Chondrocyte (in vitro differentiated cells): ENCODE data around the gene PML. TPM values are rescaled to one million over a fixed set of nuclear protein-coding genes. Genes with fewer than 3 reads are reported as not detected.

Source experiments
- DNase-seq: peaks from one replicate; pipeline ENCODE4 v3.0.0; 2021; ENCODE audit warnings: mixed read lengths, low spot score
- H3K27ac Mint-ChIP-seq: one replicate; pipeline ENCODE4 v1.8.0; 2021; ENCODE audit warnings: mild to moderate bottlenecking, moderate library complexity, mixed read lengths; ENCODE audit not compliant: unreplicated experiment
- H3K27me3 Mint-ChIP-seq: 2 replicates; pipeline ENCODE4 v1.8.0; 2021; ENCODE audit warnings: low read depth, mixed read lengths
- H3K36me3 Mint-ChIP-seq: 2 replicates; pipeline ENCODE4 v1.8.0; 2021; ENCODE audit warnings: low read depth, mixed read lengths
- H3K4me1 Mint-ChIP-seq: 2 replicates; pipeline ENCODE4 v1.8.0; 2021; ENCODE audit warnings: low read depth, mild to moderate bottlenecking, mixed read lengths
- H3K4me3 Mint-ChIP-seq: one replicate; pipeline ENCODE4 v1.8.0; 2021; ENCODE audit warnings: mild to moderate bottlenecking, moderate library complexity, mixed read lengths; ENCODE audit not compliant: unreplicated experiment
- H3K9me3 Mint-ChIP-seq: 2 replicates; pipeline ENCODE4 v1.8.0; 2021; ENCODE audit warnings: low read depth, mixed read lengths
- total RNA-seq: library from RNA; stranded (reverse); gene quantifications from 3 replicates; pipeline ENCODE4 v1.2.1, GENCODE V29; 2021
- TF ChIP-seq, protein P1 (sequence below): fragments of 200-600 bp; sonication (generic); IDR thresholded peaks from 2 replicates; pipeline ENCODE4 v1.5.0; 2021; ENCODE audit warnings: antibody characterized with exemption, mild to moderate bottlenecking, moderate library complexity

Gene PML
- total RNA-seq, 1 donor from 2014 or later, result 40.0 TPM

DNA sequence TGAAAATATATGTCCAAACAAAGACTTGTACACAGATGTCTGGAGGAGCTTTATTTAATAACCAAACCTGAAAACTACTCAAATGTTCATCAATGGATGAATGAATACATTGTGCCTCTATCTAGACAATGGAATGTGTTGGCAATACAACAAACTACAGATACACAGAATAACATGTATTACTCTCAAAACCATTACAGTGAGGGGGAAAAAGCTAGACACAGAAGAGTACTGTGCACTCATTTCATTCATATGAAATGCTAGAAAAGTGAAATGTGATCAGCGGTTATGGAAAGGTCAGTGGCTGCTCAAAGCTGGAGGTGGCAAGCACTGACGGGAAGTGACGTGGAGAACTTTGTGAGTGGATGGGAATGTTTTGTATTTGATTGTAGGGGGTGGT is 15.6 kb upstream of the PML start:
- Mint-ChIP-seq H3K27ac (no peak overlapping the region), H3K9me3 (no peaks in the 10 kb centered on the region), H3K36me3 (no peaks in the 10 kb centered on the region), H3K4me1 (peaks cover 33% of the 10 kb centered on the region), H3K27me3 (no peaks in the 10 kb centered on the region), H3K4me3 (no peak overlapping the region)
- TF ChIP-seq, protein P1, sequence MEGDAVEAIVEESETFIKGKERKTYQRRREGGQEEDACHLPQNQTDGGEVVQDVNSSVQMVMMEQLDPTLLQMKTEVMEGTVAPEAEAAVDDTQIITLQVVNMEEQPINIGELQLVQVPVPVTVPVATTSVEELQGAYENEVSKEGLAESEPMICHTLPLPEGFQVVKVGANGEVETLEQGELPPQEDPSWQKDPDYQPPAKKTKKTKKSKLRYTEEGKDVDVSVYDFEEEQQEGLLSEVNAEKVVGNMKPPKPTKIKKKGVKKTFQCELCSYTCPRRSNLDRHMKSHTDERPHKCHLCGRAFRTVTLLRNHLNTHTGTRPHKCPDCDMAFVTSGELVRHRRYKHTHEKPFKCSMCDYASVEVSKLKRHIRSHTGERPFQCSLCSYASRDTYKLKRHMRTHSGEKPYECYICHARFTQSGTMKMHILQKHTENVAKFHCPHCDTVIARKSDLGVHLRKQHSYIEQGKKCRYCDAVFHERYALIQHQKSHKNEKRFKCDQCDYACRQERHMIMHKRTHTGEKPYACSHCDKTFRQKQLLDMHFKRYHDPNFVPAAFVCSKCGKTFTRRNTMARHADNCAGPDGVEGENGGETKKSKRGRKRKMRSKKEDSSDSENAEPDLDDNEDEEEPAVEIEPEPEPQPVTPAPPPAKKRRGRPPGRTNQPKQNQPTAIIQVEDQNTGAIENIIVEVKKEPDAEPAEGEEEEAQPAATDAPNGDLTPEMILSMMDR, result no peak
- no peak for DNase-seq

DNA sequence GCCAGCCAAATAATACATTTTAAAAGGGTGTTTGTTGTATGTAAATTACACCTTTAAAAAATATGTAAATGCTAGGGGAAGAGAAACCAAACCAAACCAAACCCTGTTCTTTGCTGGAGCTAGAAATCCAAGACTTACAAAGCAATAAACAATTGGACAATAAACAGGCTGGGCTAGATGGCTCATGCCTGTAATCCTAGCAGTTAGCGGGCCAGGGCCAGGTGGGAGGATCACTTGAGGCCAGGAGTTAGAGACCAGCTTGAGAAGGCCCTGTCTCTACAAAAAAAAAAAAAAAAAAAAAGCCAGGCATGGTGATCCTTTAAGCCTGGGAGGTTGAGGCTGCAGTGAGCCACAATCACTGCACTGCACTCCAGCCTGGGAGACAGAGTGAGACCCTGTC is 14.9 kb upstream of the PML start:
- DNase-seq, result no peak
- Mint-ChIP-seq H3K9me3 (no peaks in the 10 kb centered on the region), H3K27ac (no peak overlapping the region), H3K36me3 (peaks cover 2% of the 10 kb centered on the region), H3K4me1 (peaks cover 41% of the 10 kb centered on the region), H3K4me3 (no peak overlapping the region), H3K27me3 (no peaks in the 10 kb centered on the region)
- TF ChIP-seq, protein P1, result no peak

DNA sequence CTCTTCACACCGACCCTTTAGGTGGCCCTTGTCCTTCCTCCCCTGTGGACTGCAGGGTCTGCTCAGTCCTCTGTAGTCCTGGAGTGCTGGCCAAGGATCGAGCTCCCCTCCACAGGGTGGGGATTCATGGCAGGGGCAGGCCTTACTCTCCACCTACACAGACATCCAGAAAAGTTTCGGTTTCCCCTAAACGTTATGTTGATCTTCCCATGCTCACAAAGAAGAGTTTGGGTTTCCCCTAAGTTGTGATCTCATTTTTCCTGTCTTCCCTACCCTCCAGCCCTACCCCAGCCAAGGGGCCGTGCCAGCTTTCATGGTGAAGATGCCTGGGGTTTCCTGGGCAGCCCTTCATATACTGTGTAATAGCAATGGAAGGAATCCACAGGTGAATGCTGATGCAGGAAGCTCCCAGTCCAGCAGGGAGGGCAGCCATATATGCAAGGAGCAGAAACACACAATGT is 12.7 kb upstream of the PML start:
- H3K27me3 Mint-ChIP-seq, result no peaks in the 10 kb centered on the region
- H3K4me1 Mint-ChIP-seq, result peaks cover 58% of the 10 kb centered on the region
- peaks cover 5% of the 10 kb centered on the region for H3K36me3 Mint-ChIP-seq
- DNase-seq, result no peak
- TF ChIP-seq, protein P1, result no peak
- H3K27ac Mint-ChIP-seq, result peak overlapping the region; percentile 98
- H3K4me3 Mint-ChIP-seq, result peak overlapping the region; percentile 56
- H3K9me3 Mint-ChIP-seq, result no peaks in the 10 kb centered on the region

DNA sequence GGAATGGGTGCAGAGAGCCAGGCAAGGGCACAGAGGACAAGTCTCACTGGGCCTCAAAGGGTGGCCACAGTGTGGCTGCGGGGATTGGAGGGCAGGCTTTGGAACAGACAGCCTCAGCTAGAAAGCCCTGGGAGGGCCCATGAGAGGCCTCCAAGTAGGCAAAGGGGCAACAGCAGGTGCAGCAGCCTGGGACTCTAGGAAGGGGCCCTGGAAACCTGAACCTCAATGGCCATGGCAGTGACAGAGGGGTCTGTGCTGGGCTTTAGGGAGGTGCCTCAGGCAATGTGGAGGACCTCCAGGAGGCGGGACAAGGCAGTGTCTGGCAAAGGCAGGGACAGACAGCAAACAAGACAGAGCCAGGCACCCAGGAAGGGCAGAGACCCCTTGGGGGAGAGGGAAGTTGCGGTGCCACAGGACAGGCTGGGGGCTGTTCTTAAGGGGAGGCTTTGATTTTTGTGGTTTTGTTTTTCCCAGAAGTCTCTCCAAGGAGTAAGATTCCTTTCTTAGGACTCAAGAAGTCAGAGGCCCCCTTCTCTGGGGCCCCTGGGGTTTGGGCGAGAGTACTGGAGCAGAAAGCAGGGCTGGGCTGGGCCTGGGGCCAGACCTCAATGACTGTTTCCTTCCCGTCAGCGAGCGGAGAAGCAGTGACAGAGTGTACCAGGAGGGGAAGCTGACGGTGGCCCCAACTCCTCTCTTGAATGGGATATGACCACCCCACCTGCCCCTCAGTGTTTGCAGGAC is 12.1 kb upstream of the PML start:
- Mint-ChIP-seq H3K4me1 (peaks cover 64% of the 10 kb centered on the region), H3K27me3 (no peaks in the 10 kb centered on the region), H3K36me3 (peaks cover 5% of the 10 kb centered on the region), H3K9me3 (no peaks in the 10 kb centered on the region), H3K27ac (peak overlapping the region; percentile 98), H3K4me3 (peak overlapping the region; percentile 56)
- TF ChIP-seq, protein P1, result peak; percentile 37
- DNase-seq, result no peak

DNA sequence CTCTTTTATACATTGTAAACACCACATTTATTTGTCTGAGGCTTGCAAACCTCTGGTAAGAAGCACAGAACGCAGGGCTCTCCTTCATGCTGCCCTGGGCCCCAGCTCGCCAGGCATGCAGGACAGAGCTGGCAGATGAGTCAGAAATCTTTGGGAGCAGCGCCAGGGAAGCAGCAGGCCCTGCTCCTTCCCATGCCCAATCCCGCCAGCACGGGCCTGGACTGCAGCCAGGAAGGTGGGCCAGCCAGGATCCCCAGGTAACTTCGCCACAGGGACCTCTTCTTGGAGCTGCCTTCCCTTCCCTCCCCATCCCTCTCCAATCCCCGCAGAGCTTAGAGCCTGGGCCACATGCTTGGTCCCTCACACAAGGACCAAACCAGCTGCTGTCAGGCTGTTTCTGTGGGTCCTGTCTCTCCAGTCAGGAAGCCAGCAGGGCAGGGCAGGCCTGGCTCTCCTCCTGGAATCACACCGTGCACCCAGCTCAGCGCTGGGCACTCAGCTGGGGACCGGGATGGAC is 11.2 kb upstream of the PML start:
- TF ChIP-seq, protein P1, result no peak
- H3K27ac Mint-ChIP-seq, result peak overlapping the region; percentile 98
- peak overlapping the region; percentile 50 for H3K4me3 Mint-ChIP-seq
- DNase-seq, result no peak
- no peaks in the 10 kb centered on the region for H3K9me3 Mint-ChIP-seq
- H3K36me3 Mint-ChIP-seq, result peaks cover 5% of the 10 kb centered on the region
- H3K27me3 Mint-ChIP-seq, result no peaks in the 10 kb centered on the region
- peaks cover 72% of the 10 kb centered on the region for H3K4me1 Mint-ChIP-seq
